HepG2 (cell line): Measurements from ENCODE around the gene TBL2. TPM values are rescaled to one million over a fixed set of nuclear protein-coding genes. Genes with fewer than 3 reads are reported as not detected.

Experiments
- polyA plus RNA-seq, 8 experiments: library from polyadenylated mRNA; depleted of rRNA in 3 of 8; stranded (reverse) in 7 of 8; unstranded in 1 of 8; fragments of >200 nt; fragmentation: Illumina TruSeq in 4 of 8; extraction: Trizol in 4 of 8; gene quantifications; 2 replicates each; pipeline versions ENCODE4 v1.2.1 to v1.2.3, GENCODE V29; 2011 to 2016; ENCODE audit warnings: low read depth in 4 of 8, missing spikeins in 1 of 8, mixed read lengths in 1 of 8; ENCODE audit not compliant: insufficient read depth in 1 of 8
- total RNA-seq, 5 experiments: library from RNA; depleted of rRNA; stranded (reverse); fragments of >200 nt; fragmentation: Illumina TruSeq; extraction: Trizol; gene quantifications; 2 replicates each; pipeline ENCODE4 v1.2.3, GENCODE V29; 2016; ENCODE audit warnings: low read depth in 1 of 5
- TF ChIP-seq, protein P1 (sequence below), 2 experiments: fragments of 450-650 bp in 1 of 2; sonication (generic) in 1 of 2; formaldehyde crosslinking in 1 of 2; IDR thresholded peaks; 2 replicates each; pipeline versions ENCODE4 v1.6.1 to v1.8.0; 2016 to 2022; ENCODE audit warnings: antibody characterized with exemption in 1 of 2, mild to moderate bottlenecking in 1 of 2, missing genetic modification reagents in 1 of 2

Gene TBL2
- total and polyA plus RNA-seq, 2 of the 13 experiments (the other 11 are each of a cell fraction or from before 2014, with no cell fraction given): 43.4 to 47.2 TPM

DNA sequence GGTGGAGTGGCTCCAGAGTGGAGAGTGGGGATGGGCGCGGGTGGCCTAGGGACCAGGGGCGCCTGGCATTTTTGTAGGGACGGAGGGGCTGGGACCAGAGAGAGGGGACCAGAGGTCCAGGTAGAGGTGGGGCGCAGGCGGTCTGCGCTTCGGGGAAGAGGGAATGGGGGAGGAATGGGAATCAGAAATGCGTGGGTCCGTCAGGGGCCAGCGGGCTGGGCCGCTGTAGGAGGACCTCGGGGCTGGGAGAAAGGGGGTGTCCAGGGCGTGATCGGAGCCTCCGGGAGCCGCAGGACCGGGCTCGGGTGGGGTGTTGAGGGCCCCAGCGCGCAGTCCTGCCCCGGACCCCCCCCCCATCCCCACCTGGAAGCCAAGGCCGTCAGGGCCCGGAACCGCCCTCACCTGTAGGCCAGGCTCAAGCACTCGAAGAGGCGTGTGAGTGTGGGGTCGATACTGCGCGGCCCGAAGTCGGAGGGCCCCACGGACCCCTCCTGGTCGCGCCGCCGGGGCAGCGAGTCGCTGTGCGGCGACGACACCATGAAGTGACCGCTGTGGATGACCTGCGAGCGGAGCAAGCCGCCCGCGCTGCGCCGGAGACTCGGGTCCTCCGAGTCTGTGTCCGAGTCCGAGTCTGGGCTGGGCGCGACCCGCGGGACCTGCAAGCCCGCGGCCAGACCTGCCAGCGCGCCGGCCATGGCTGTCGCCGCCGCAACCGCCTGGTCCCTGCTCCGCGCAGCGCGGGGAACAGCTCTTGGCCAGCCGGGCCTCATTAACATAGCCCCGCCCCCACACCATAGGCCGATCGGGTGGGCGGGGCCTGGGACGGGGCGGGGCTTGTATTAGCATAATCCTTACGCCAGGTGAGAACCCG, 45.7 kb upstream of the TBL2 start, which contains the start of gene MLXIPL (continued):
- TF ChIP-seq, protein P1, sequence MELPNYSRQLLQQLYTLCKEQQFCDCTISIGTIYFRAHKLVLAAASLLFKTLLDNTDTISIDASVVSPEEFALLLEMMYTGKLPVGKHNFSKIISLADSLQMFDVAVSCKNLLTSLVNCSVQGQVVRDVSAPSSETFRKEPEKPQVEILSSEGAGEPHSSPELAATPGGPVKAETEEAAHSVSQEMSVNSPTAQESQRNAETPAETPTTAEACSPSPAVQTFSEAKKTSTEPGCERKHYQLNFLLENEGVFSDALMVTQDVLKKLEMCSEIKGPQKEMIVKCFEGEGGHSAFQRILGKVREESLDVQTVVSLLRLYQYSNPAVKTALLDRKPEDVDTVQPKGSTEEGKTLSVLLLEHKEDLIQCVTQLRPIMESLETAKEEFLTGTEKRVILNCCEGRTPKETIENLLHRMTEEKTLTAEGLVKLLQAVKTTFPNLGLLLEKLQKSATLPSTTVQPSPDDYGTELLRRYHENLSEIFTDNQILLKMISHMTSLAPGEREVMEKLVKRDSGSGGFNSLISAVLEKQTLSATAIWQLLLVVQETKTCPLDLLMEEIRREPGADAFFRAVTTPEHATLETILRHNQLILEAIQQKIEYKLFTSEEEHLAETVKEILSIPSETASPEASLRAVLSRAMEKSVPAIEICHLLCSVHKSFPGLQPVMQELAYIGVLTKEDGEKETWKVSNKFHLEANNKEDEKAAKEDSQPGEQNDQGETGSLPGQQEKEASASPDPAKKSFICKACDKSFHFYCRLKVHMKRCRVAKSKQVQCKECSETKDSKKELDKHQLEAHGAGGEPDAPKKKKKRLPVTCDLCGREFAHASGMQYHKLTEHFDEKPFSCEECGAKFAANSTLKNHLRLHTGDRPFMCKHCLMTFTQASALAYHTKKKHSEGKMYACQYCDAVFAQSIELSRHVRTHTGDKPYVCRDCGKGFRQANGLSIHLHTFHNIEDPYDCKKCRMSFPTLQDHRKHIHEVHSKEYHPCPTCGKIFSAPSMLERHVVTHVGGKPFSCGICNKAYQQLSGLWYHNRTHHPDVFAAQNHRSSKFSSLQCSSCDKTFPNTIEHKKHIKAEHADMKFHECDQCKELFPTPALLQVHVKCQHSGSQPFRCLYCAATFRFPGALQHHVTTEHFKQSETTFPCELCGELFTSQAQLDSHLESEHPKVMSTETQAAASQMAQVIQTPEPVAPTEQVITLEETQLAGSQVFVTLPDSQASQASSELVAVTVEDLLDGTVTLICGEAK (IDR thresholded peaks at IDR 0.05): no peak
- TF ChIP-seq, protein P1 (CRISPR knock-in tag; IDR thresholded peaks at IDR 0.05): no peak
